H1 (cell line): ENCODE results near the gene RBM15. TPM values are rescaled to one million over a fixed set of nuclear protein-coding genes. Genes with fewer than 3 reads are reported as not detected.

Source experiments
- NRF1 ChIP-seq: IDR thresholded peaks from 2 replicates; pipeline ENCODE4 v1.6.1; 2011; ENCODE audit warnings: mild to moderate bottlenecking, low read depth, low read length, improper control_type of control experiment
- POU5F1 ChIP-seq: IDR thresholded peaks from 2 replicates; pipeline ENCODE4 v1.6.1; 2011; ENCODE audit warnings: low read depth, mild to moderate bottlenecking, low read length, moderate library complexity
- polyA plus RNA-seq, 7 experiments: library from polyadenylated mRNA; depleted of rRNA in 3 of 7; stranded (reverse) in 5 of 7; unstranded in 2 of 7; fragments of >200 nt in 5 of 7; fragments of 200-250 nt in 2 of 7; gene quantifications; 1 replicate in 5 of 7; 2 replicates in 1 of 7; 4 replicates in 1 of 7; pipeline versions ENCODE4 v1.2.1 to v1.2.3, GENCODE V29; 2011 to 2013; ENCODE audit warnings: missing spikeins in 2 of 7, mixed read lengths in 2 of 7
- total RNA-seq: library from RNA; stranded (reverse); fragmentation: NEBNext Ultra II Directional; extraction: Animal tissue kit (Norgen Biotek cat#: 25700); gene quantifications from 2 replicates; pipeline ENCODE4 v1.2.1, GENCODE V29; 2021

RBM15 gene
- total and polyA plus RNA-seq, 2 of the 8 experiments (the other 6 are each of a cell fraction or from before 2014, with no cell fraction given) = 13.5 to 44.9 TPM

DNA sequence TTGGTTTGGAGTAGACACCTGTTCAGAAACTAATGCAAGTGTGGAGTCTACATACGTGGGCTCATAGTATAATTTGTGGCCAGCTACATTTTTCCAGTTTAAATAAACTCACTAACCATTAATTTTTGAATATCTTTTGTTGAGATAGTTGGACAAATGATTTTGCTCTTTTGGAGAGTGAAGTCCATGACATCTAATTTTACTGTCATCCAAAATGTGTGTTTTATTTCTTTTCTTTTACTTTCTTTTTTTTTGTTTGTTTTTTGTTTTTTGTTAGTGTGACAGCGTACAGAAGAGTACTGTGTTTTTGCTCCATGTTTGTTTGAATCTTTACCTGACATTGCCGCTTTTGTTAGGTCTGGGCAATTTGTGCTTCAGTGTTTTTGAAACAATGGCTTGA lies 5.0 kb downstream of the RBM15 start (continued):
- TF ChIP-seq POU5F1 (no peak), NRF1 (no peak)
